ENCODE measurements around the gene PID1.

The PID1 gene, protein sequence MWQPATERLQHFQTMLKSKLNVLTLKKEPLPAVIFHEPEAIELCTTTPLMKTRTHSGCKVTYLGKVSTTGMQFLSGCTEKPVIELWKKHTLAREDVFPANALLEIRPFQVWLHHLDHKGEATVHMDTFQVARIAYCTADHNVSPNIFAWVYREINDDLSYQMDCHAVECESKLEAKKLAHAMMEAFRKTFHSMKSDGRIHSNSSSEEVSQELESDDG

DNA sequence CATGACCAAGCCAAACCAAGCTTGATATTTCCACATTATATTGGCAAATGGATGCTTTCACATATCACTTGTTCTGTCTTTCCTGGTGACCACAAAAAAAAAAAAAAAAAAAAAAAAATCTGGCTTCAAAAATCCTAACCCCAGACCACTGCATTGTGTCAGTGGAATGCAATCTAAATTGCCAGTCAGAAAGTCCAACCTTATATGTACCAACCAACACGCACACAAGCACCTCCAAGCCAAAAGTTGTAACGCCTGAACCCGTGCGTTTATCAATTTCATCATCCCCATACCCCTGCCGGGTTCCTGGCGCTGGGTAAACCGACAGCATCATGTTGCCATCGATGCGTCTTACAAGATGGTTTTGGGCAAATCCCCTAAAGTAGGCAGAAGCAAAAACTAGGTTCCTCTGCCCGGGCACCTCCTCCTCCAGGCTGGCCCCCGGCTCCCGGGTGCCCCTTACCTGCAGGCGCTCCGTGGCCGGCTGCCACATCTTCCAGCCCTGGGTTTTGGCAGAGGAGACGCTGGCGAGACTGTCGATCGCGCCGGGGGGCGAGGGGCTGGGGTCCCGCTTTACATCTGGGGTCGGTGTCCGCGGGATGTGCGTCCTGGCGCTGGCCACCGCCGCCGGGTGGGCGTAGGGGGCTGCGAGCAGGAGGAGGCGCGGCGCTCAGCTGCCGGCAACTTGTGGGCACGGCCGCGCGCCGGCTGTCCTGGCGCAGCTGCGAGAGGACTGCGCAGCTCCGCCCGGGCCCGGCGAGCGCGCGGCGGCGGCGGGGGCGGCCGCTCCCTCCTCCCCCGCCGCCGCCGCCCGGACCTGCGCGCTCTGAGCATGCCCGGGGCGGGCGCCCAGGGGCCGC is at the start of gene PID1:
Gene PID1 (minus strand): TSS at position 737 of the 860 bp plus-strand sequence. CDS start 244 bp downstream, at position 493.
- no peak for DNase-seq (ENCODE audit: low read depth in 4 of 4, low spot score in 1 of 4)

DNA sequence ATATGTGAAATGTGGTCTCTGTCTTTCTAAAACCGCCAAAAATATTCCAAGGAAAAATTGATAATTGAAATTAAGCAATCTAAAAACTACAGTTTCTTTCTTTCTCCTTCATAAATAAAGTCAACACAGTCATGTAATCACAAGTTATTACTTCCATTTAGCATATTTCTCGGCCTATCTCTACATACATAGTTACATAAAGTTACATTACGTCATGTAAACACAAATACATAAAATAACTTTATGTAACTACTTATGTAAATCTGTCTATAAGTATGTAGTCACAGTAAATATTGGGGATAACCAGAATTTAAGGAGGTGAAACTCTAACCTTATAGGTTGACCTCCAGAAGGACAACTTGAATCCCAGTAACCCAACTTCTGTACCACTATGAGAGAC is 48.5 kb upstream of the PID1 start:
- DNase-seq (ENCODE audit: low read depth in 4 of 4, low spot score in 1 of 4), result no peak

DNA sequence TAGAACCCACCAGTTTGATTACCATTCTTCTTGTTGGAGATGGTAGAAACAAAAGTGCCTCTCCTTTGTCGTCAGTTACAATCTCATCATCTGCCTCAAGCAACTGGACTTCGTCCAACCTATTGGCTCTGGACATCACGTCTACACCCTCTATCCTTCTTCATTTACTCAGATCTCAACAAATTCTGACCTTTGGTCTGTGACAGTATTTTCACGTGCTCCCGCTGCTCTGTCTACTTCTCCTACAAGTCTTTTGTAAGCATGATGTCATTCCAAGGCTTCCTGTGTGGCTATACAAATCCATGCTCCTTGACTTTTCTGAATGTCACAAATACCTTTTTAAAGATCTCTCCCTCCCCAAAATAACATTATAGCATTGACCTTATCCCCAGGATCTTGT is 43.0 kb upstream of the PID1 start:
- DNase-seq (ENCODE audit: low read depth in 4 of 4, low spot score in 1 of 4), result no peak

DNA sequence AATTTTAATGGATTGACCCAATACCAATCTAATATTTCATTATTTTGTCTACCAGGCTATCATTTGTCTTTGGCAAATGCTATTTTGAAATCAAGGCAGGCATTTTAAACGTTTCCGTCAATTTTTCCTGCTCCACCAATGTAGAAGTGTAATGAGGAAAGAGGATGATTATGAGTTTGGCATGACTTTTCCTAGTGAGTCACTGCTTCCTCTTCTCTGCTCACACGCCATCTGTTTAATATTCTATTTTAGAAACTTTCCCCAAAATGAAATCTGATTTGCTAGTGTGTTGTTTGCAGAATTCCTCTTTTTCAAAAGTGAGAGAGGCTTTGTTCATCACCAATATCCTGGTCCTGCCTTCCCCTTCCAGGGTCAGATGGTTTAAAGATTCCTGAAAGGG is 42.5 kb upstream of the PID1 start:
- DNase-seq (ENCODE audit: low read depth in 4 of 4, low spot score in 1 of 4), result no peak

DNA sequence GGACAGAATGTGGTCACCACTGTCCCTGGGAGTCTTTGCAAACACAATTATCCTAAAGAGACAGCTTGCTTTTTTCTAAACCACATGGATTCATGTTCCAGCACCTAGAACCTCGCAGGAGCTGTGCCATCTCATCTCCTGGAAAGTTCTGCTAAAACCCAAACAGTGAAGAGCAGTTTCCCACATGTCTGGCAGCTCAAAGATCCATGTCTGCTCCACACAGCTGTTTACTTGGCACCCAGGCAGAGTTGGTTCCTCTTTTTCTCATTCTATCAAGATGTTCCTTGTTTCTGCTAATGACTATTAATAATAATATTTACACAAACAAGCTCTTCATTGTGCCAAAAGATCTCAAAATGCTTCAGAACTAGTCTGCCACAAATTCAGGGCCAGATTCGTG is 30.1 kb upstream of the PID1 start:
- DNase-seq (ENCODE audit: low read depth in 4 of 4, low spot score in 1 of 4), result no peak

DNA sequence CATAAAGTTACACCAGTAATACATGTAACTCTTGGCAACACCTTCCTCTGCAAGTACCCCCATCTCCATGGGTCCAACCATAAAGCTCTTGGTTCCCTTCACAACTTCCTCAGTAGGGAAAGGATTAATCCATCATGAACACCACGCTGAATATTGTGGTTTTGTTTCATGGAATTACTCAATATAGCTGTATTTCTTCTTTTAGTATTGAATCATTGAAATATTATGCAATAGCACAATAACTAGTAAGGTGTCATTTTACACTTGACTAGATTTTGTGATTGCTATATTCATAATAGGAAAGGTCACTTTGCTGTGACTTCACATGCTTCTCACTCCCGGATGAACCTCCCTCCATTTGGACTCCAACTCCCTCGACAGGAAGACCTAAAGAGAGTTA is 29.7 kb upstream of the PID1 start:
- no peak for DNase-seq (ENCODE audit: low read depth in 4 of 4, low spot score in 1 of 4)

DNA sequence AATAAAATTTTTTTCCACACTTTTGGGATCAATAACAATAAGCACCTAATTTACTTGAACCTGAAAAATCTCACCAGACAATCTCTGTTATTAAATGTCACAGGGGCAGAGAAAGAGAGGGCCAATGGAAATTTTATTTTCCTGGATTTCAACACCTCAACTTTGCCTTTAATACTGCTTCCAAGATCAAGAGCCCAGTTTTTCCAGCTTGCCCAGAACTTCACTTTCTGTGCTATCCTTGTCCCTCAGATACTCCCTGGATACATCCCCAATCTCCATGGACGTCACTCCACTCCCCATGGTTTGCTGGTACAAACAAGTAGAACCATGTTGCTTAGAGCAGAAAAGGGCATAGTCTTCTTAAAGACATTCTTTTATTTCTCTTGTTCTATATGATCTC is 29.3 kb upstream of the PID1 start:
- no peak for DNase-seq (ENCODE audit: low read depth in 4 of 4, low spot score in 1 of 4)

DNA sequence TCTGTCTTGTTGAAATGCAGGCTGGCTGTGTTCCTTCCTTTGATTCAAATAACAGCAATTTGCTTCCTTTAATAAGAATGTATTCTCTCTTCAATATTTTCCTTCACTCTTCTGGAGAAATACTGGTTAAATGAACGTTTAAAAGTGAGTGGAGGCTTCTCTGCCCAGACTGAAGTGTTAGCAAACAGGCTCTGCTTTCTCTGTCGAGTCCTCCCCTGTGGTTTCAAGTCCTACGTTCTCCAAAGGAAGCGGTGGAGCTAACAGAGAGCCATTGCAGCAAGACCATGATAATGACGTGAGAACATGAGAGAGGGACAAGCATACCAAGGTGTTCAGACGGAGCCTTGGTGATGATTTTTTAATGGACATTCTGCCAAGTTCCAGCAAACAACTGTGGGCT is 26.2 kb upstream of the PID1 start:
- DNase-seq (ENCODE audit: low read depth in 4 of 4, low spot score in 1 of 4), result no peak

DNA sequence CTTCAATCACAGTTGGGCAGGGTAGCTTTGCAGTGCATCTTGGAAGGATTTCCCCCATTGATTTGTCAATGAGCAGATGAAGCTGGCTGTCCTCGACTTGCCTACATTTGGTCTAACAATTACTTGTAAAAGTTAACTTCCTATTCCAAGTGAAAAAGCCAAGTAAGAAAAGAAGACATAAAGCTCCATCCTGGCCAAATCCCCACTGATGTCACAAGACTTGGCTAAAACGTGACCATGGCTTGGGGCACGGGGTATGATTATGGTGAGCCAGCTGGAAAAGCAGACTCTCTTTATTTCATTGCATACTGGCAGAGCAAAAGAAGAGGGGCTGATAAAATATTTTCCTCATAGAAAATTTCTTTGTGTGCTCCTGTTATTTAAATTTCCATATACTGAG is 25.4 kb upstream of the PID1 start:
- no peak for DNase-seq (ENCODE audit: low read depth in 4 of 4, low spot score in 1 of 4)

DNA sequence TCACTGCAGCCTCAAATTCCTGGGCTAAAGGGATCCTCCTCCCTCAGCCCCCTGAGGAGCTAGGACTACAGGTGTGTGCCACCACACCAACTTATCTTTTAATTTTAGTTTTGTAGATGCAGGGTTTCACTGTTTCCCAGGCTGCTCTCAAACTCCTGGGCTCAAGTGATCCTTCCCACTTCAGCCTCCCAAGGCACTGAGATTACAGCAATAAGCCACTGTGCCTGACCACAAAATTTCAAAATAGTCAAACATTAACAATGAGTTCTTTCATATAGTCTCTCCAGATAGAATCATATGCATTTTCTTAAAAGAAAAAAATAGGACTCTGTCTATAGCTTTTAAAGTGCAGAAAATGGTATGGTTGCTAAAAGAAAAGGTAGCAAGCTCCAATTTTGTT is 24.9 kb upstream of the PID1 start:
- DNase-seq (ENCODE audit: low read depth in 4 of 4, low spot score in 1 of 4), result no peak

DNA sequence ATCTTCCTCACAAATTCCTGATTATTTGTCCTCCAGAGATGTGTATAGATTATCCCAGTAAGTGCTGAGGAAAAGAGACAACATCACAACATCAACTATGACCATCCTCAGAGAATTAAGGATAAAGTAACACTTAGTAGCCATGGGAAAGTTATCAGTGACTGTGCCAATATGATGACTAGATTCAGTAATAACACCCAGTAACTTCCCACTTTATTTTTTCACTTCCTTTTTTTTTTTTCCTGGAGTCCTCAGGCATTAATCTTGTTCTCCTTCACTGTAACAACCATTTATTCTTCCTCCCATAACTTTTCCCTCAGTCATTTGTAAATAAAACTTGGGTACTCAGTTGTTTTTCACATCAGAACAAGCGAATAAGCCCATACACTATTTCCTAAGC is 16.7 kb upstream of the PID1 start:
- DNase-seq (ENCODE audit: low read depth in 4 of 4, low spot score in 1 of 4), result no peak

DNA sequence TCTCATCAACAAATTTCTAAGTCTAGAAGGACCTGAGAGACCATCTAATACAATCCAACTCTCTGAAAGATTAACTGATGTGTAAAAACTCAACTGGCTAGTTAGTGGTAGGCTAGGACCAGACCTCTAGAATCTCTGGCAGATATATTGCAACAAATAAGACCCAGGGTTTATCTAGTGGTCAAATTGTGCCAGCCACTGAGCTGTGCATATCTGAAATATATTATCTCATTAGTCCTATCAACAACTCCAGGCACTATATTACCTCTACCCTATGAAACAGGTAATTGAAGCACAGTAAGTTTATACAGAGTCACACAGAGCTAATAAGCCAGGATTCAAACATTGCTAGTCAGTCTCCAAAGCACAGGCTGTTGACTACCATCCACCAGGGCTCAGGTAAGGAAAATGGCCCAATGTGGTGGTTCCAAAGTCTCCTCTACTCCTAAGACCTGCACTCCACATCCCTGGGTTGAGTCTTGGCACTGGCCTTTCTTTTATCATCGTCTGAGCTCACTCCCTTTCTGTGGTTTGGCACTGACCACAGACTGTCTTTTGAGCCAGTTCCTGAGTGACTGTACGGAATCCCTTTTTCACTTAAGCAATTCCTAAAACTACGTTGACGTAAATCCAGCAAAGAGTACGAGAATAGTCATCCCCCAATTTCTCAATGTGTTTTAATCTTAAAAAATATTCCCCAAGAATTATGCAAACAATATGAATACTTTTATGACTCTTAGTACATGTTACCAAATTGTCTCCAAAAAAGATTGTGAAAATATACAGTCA is 11.9 kb upstream of the PID1 start:
- DNase-seq (ENCODE audit: low read depth in 4 of 4, low spot score in 1 of 4), result no peak

DNA sequence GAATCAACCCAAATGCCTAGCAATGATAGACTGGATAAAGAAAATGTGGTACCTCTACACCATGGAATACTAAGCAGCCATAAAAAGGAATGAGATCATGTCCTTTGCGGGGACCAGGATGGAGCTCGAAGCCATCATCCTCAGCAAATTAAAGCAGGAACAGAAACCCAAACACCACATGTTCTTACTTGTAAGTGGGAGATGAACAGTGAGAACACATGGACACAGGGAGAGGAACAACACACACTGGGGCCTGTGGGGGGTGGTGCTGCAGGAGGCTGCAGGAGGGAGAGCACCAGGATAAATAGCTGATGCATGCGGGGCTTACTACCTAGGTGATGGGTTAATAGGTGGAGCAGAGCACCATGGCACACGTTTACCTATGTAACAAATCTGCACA is 8.4 kb upstream of the PID1 start:
- no peak for DNase-seq (ENCODE audit: low read depth in 4 of 4, low spot score in 1 of 4)

DNA sequence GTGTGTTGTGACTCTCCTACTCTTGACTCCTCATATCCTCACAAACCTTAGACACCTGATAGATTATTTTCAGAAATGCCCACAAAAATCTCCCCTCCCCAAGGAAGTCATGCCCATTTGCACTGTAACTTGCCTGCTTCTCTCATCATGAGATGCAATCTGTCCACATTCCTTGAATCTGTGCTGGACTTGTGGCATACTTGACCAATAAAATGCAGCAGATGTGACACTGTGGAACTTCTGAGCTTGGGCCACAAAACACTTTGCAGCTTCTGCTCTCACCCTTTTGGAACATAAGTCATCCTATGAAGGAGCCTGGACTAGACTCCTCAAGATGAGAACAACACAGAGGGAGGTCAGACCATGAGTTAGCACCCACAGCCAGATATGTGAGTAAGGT is 4.4 kb upstream of the PID1 start:
- no peak for DNase-seq (ENCODE audit: low read depth in 4 of 4, low spot score in 1 of 4)

DNA sequence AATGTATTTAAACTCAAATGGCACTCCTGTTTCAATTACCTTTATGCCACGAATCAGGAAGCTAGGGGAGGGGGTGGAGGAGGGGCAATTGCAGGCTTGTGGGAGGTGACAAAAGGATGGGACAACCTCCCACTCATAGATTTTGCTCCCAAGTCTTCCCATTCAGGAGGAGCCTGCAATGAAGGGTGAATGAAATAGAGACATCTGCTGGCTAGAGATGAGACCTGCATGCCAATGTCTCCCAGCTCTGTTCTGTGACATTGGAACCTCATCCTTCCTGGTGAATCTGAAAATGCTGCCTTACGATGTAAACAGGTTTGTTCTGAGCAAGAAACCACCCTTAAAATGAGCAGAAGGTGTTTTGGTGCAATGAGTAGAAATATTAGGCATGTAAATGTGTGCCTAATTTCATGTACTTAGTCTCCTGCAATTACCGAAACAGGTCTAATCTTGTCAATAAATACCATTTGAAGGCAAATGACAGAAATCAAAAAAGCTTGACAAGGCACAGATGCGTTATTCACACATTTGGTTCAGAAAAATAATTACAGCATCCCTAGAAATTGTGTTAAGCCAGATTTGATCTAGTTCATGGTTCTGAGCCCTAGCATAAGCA is 2.7 kb upstream of the PID1 start:
- no peak for DNase-seq (ENCODE audit: low read depth in 4 of 4, low spot score in 1 of 4)

DNA sequence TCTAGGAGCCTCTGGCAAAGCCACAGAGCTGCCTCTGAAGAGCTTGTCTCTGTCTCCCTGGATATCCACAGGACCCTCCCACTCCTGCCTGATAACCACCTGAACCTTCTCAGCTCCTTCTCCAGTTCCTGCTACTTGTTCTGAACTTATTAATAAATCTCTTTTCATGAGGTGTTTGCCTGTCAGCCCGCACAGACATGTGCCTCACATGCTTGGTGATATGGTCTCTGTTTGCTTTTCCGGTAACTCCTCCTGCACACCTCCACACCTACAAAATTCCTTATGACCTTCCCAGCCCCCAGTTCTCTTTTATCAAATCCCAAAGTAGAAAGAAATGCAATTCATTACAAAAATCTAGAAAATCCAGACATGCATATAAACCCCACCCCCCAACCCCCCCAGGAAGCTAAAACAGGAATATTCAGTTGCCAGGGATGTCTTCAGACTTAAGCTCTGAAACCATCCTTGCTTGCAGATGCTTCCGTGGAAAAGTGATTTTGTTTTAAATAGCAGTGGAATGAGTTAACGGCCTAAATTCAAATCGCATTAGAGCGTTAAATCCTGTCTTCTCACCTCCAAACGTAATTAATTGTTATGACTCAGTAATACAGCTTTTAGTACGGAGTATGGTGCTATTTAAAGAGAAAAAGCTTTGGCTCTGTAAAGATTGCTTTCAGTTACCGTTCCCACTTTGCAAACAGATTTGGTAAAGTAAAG is 2.1 kb upstream of the PID1 start:
- no peak for DNase-seq (ENCODE audit: low read depth in 4 of 4, low spot score in 1 of 4)

DNA sequence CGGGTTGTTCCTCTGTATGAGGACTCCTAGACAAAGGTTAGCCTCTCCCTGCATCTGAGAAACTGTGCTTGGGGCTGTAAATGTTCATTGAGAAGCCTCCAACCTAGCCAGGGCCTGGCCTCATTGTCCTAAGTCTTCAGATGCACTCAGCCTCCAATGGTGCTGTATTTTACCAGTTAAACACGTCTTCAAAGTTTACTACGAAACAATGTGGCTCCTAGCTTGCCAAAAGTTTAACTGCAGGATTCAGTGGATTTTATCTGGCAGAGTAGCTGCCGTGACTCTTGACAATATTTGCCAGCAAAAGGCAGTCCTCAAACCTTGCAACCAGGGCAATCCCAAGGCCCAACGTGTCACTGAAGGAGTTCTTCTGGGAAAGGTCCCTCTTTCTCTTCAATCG is 1.1 kb downstream of the PID1 start:
- DNase-seq (ENCODE audit: low read depth in 4 of 4, low spot score in 1 of 4), result no peak

DNA sequence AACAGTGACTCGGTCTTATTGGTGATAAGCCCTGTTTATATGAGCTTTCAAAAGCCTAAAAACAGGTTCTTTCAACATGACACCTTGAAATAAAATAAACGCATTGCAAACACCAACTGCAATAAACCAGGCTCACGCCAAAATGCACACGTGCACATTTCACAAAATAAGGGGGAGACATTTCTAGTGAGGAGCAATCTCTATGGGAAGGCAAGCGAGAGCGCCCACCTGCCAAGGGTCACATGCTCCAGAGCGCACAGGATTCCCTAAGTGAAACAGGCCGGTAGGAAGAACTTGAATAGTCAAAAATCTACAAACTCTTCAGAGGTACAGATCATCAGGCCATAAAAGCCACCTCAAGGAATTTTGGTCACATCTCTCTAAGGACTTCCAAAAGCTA is 1.9 kb downstream of the PID1 start:
- DNase-seq (ENCODE audit: low read depth in 4 of 4, low spot score in 1 of 4), result no peak

DNA sequence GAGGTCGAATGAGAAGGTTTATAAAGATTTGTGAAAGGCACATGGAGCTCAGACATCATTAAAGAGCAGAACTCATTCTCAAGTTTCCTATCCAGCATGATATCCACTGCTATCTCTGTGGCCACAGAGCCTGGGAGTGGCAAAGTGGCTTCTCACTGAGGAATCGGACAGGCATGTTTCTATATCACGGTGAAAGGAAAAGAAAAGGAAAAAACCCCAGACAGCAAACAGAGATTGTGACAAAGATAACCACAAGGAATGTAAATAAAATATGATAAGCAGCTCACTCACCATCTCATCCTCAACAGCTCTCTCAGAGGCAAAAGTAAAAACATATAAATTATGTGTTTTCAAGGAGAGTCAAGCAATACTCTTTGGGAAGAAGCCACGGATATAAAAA is 2.5 kb downstream of the PID1 start:
- DNase-seq (ENCODE audit: low read depth in 4 of 4, low spot score in 1 of 4), result no peak

DNA sequence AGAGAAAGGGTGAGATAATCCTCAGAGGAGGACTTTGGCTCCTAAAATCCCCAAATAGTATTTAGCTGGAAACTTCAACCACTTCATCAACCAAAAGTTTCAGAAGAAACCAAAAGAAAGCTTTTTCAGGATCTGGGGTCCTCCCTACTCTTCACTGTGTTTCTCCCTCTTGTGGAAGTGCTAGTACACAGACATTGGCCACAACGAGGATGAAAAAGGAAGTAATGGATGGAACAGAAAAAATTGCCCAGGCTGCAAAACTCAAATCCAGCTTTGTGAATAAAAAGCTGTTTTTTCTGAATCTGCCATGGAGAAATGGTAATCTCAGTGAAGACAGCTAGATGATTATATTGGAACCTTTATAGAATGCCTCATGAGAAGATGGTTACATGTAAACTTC is 4.0 kb downstream of the PID1 start:
- DNase-seq (ENCODE audit: low read depth in 4 of 4, low spot score in 1 of 4), result no peak

DNA sequence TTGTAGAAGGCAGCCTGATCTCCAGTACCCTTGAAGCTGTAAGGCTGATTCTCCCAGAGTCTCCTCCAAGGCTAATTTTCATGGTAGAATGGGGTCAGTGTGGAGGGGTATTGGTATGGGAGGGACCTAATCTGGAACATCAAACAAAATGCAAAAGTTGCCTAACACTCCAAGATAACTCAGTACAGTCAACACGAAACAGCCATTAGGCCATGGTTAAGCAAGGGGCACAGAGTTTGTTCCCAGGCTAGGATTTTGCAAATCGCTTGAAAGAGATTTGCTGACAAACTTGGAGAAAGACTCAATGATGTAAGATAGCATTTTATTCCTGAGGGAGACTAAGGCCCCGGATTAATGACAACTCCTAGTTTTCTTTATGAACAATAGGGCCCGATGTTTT is 5.4 kb downstream of the PID1 start:
- no peak for DNase-seq (ENCODE audit: low read depth in 4 of 4, low spot score in 1 of 4)
